ENCODE results near the gene TKT. TPM values are rescaled to one million over a fixed set of nuclear protein-coding genes. Genes with fewer than 3 reads are reported as not detected.

TKT gene
- total and polyA plus RNA-seq, 2 of the 4 experiments (the other 2 are of a cell fraction), result 280 to 349 TPM

DNA sequence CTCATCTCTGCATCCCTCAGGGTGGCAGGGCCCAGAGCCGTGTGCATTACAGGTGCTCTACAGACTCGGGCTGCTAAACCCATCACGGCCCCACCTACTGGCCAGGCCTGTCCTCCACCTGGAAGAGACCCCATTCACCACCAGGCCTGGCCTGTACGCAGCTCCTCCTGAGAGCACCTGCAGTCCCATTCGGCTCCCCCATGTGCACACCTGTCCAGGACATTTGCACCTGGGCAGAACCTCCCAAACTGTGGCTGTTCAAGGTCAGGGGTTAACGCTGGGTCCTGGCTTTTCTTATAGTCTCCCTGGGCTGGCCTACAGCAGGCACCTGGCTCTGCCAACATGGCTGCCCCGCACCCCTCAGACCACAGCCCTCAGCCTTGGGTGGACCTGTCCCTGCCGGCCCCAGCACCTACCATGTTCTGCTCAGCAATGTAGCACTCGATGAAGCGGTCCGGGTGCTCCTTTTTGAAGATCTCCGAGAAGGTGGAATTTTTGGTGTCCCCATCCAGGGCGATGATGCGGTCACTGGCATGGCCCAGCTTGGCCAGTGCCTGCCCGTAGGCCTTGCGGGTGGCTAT, 25.7 kb downstream of the TKT start:
- dilution Hi-C loops (cut with HindIII; ENCODE audit: low sequenced_read_pairs, unreplicated experiment), result no loop called here
- POLR2A ChIA-PET (ENCODE audit: unreplicated experiment), result no interaction called here
- WGBS, 2 experiments (ENCODE audit: extremely low coverage in 2 of 2, insufficient read length in 1 of 2), result 85% methylated on average over 11 of the region's 16 CpGs; no CpG with 5 or more reads in 1 of the 2 experiments

More for the DNA sequence above, 25.7 kb downstream of the TKT start:
- H4K8ac ChIP-seq (ENCODE audit: low read depth in 2 of 2, low read length in 2 of 2), result no peak overlapping the region
- no peak overlapping the region for H2BK5ac ChIP-seq (ENCODE audit: low read depth, low read length, poor library complexity, severe bottlenecking)
- CTCF ChIA-PET, result no interaction called here
- H3K27ac ChIP-seq (ENCODE audit: insufficient read depth, low read length), result no peak overlapping the region
- H3K27me3 ChIP-seq (ENCODE audit: control insufficient read depth, insufficient read depth, low read length), result no peaks in the 10 kb centered on the region
- no peak overlapping the region for H2BK15ac ChIP-seq (ENCODE audit: low read depth, low read length)
- peaks cover 95% of the 10 kb centered on the region for H3K36me3 ChIP-seq (ENCODE audit: control insufficient read depth, insufficient read depth, low read length)
- H3K14ac ChIP-seq (replicated peaks; ENCODE audit: low read depth, low read length), result no peak overlapping the region
- no peak overlapping the region for H2BK20ac ChIP-seq (ENCODE audit: low read depth, low read length)
- H3K4me3 ChIP-seq (ENCODE audit: insufficient read depth, low read depth, low read length), result no peak overlapping the region
- no peak overlapping the region for H3K9ac ChIP-seq (ENCODE audit: low read depth, low read length)
- no peak overlapping the region for H2AK9ac ChIP-seq (replicated peaks; ENCODE audit: low read depth, low read length, poor library complexity)
- BruUV-seq (replicated peaks), result no TSS peak
- DNase-seq, result no peak
- in situ Hi-C loops (cut with MboI; ENCODE audit: low sequenced_read_pairs), result no loop called here
- no peak overlapping the region for H4K91ac ChIP-seq (ENCODE audit: insufficient read depth, low read depth, low read length)
- H3K9me1 ChIP-seq (ENCODE audit: insufficient read depth, low read length), result peaks cover 3% of the 10 kb centered on the region; the same call in 1 of the 2 replicates
- no peak overlapping the region for H3K23ac ChIP-seq (ENCODE audit: low read depth, low read length)
- H3K18ac ChIP-seq (ENCODE audit: low read depth, low read length), result no peak overlapping the region
- H4K20me1 ChIP-seq (ENCODE audit: insufficient read depth, low read length), result peaks cover 14% of the 10 kb centered on the region
- no peak overlapping the region for H3K56ac ChIP-seq (ENCODE audit: extremely low read depth, insufficient read depth, low read length)
- no peak overlapping the region for H2BK120ac ChIP-seq (ENCODE audit: low read depth, low read length)
- ATAC-seq (ENCODE audit: low read depth), result no peak
- H3K4ac ChIP-seq (ENCODE audit: low read depth, low read length), result no peak overlapping the region
- peaks cover 40 to 67% of the 10 kb centered on the region in 2 experiments for H3K79me1 ChIP-seq (ENCODE audit: low read depth in 1 of 2, low read length in 2 of 2)
- H3K4me2 ChIP-seq (ENCODE audit: low read depth, low read length), result no peak overlapping the region
- intact Hi-C loops (cut with micrococcal nuclease), result no loop called here
- H2AK5ac ChIP-seq (ENCODE audit: low read depth, low read length), result no peak overlapping the region
- H2AFZ ChIP-seq (replicated peaks; ENCODE audit: low read length, poor library complexity), result no peak overlapping the region
- H3K4me1 ChIP-seq (ENCODE audit: control insufficient read depth, insufficient read depth, low read length), result no peaks in the 10 kb centered on the region
- TF ChIP-seq MAZ (IDR thresholded peaks at IDR 0.05; ENCODE audit: borderline replicate concordance, low read depth, low read length) (no peak), RFX5 (IDR thresholded peaks at IDR 0.05; ENCODE audit: low read depth, low read length) (no peak), SMC3 (IDR thresholded peaks at IDR 0.05; ENCODE audit: low read depth, low read length) (no peak), POLR2A (IDR thresholded peaks at IDR 0.05; ENCODE audit: low read depth, low read length) (no peak)
- TF ChIP-seq, protein P1, sequence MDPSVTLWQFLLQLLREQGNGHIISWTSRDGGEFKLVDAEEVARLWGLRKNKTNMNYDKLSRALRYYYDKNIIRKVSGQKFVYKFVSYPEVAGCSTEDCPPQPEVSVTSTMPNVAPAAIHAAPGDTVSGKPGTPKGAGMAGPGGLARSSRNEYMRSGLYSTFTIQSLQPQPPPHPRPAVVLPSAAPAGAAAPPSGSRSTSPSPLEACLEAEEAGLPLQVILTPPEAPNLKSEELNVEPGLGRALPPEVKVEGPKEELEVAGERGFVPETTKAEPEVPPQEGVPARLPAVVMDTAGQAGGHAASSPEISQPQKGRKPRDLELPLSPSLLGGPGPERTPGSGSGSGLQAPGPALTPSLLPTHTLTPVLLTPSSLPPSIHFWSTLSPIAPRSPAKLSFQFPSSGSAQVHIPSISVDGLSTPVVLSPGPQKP (IDR thresholded peaks at IDR 0.05; ENCODE audit: borderline replicate concordance, low read depth, low read length), result no peak
- H3K9me3 ChIP-seq (ENCODE audit: control insufficient read depth, insufficient read depth, low read length), result no peaks in the 10 kb centered on the region
- no peak overlapping the region for H4K5ac ChIP-seq (ENCODE audit: low read depth, low read length)

Data from IMR-90 (cell line).